SK-N-DZ (cell line): Measurements from ENCODE around the gene TRIM43B.
"Not testable (repeated sequence)": the region's sequence is repeated elsewhere in the genome, so short reads cannot be mapped to it uniquely, and the experiment has no call there.

Experiments used
- DNase-seq: peaks from one replicate; pipeline ENCODE4 v3.0.0-alpha.2; 2015; ENCODE audit warnings: low spot score
- small RNA-seq, 2 experiments: library from RNA; depleted of rRNA; stranded (forward); fragments of <200 nt; gene quantifications; one replicate each; pipeline ENCODE3, GENCODE V24; 2014

The TRIM43B gene

GRCh38 chr2:95433973-95434372 is 50.6 kb downstream of the TRIM43B start:
- not testable (repeated sequence) for DNase-seq

- DNase-seq = not testable (repeated sequence)
Observed at GRCh38 chr2:95433373-95433772, 51.2 kb downstream of the TRIM43B start.

DNA sequence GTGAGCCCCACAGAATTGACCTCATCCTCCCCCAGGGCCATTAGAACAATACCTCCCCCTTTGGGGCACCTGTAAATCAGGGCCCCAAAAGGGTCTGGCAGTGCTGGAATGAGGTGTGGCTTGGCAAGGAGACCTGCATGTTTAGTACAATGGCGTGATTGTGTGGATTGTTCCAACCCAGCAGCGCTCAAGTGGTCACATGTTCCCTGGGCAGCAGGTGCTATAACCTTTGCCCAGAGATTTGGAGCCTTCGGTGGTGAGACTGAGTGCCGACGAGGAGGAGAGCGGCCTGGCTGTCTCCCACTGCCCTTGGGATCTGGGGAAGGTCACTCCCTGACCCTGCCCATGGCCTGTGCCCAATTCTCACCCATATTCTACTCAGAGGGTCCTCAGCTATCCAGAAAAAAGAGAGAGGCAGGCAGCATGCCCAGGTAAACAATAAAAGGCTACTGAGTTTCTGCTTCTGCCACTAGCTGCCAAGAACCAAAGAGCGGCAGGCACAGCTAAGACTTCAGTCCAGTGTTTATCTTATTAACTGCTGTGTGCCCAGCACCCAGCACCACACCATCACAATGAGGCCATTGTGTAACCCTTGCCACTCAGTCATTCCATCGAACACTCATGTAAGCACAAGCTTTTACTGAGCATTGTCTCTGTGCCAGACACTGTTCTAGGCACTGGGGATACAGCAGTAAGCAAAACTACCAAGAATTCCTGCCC is 54.6 kb downstream of the TRIM43B start:
- not testable (repeated sequence) for DNase-seq

DNA sequence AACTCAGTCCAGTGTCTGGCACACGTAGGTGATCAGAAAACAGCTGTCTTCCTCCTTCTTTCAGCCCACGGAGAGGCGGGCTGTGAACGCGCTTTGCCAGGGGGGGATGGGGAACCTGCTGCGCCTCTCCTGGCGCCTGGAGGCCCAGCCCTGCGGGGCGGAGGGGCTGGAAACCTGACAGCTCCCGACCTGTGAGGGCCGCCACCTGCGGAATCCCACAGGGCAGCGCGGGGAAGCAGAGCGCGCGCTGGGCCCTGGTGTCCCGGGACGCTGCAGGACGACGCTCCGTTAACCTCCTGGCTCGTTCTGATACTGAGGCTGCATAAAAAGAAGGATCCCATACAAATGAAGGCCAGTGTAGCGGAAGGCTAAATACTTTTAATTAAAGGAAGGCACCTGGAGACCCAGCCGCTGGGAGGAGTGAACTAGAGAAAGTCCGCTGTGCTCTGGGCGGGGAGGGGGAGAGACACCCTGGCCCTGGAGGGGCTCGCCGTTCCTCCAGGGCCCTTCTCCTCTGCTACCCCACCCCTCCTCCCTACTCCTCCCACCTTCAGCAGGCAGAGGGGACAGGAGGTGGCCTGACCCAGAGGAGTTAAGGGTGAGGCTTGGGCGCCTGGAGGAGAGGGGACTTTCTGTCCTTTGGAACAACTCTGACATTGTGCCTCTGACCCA is 57.2 kb downstream of the TRIM43B start:
- not testable (repeated sequence) for DNase-seq

Small RNA genes lying within 50 kb of the gene (small RNA-seq; reads per million reads assigned to genes)
- gene AC009237.11 (0 reads per million in 2 experiments), gene AC133104.2 (0 reads per million in 2 experiments)
